HepG2 (cell line): ENCODE measurements around the gene STX1B. TPM values are rescaled to one million over a fixed set of nuclear protein-coding genes. Genes with fewer than 3 reads are reported as not detected.

ENCODE experiments used
- CBX5 ChIP-seq: sonication (generic); formaldehyde crosslinking; IDR thresholded peaks from 2 replicates; pipeline ENCODE4 v1.4.0; 2020; ENCODE audit warnings: missing genetic modification reagents, borderline replicate concordance
- DNMT3B ChIP-seq: conservative IDR thresholded peaks from 2 replicates; pipeline ENCODE4 v1.6.1; 2016; ENCODE audit warnings: missing biosample characterization, control low read depth
- ESRRA ChIP-seq: sonication (generic); formaldehyde crosslinking; IDR thresholded peaks from 2 replicates; pipeline ENCODE4 v1.5.1; 2020; ENCODE audit warnings: mild to moderate bottlenecking, low read depth, missing genetic modification reagents
- HMGA1 ChIP-seq: sonication (generic); formaldehyde crosslinking; conservative IDR thresholded peaks from 2 replicates; pipeline ENCODE4 v1.4.0; 2020; ENCODE audit warnings: missing genetic modification reagents
- IRF2 ChIP-seq: IDR thresholded peaks from 2 replicates; pipeline ENCODE4 v1.6.1; 2018; ENCODE audit warnings: missing genetic modification reagents, missing compliant biosample characterization
- JDP2 ChIP-seq: sonication (generic); formaldehyde crosslinking; IDR thresholded peaks from 2 replicates; pipeline ENCODE4 v1.8.1; 2022; ENCODE audit warnings: missing genetic modification reagents, borderline replicate concordance
- PAWR ChIP-seq: sonication (generic); formaldehyde crosslinking; IDR thresholded peaks from 2 replicates; pipeline ENCODE4 v1.4.0; 2020; ENCODE audit warnings: missing genetic modification reagents, mild to moderate bottlenecking, borderline replicate concordance
- TCF7 ChIP-seq: sonication (generic); IDR thresholded peaks from 2 replicates; pipeline ENCODE4 v1.6.1; 2016; ENCODE audit warnings: antibody characterized with exemption, low read depth
- TMF1 ChIP-seq: sonication (generic); formaldehyde crosslinking; IDR thresholded peaks from 2 replicates; pipeline ENCODE4 v1.8.1; 2022; ENCODE audit warnings: low read depth, missing genetic modification reagents
- TSC22D2 ChIP-seq: sonication (generic); formaldehyde crosslinking; IDR thresholded peaks from 2 replicates; pipeline ENCODE4 v1.5.1; 2020; ENCODE audit warnings: missing genetic modification reagents, mild to moderate bottlenecking, borderline replicate concordance
- ZNF264 ChIP-seq: sonication (generic); formaldehyde crosslinking; IDR thresholded peaks from 2 replicates; pipeline ENCODE4 v1.4.0; 2020; ENCODE audit warnings: missing genetic modification reagents
- ZNF713 ChIP-seq: sonication (generic); formaldehyde crosslinking; IDR thresholded peaks from 2 replicates; pipeline ENCODE4 v1.4.0; 2020; ENCODE audit warnings: mild to moderate bottlenecking, missing genetic modification reagents
- ZNF749 ChIP-seq: sonication (generic); formaldehyde crosslinking; IDR thresholded peaks from 2 replicates; pipeline ENCODE4 v1.8.0; 2022; ENCODE audit warnings: mild to moderate bottlenecking, missing genetic modification reagents, moderate library complexity, borderline replicate concordance
- polyA plus RNA-seq, 8 experiments: library from polyadenylated mRNA; depleted of rRNA in 3 of 8; stranded (reverse) in 7 of 8; unstranded in 1 of 8; fragments of >200 nt; fragmentation: Illumina TruSeq in 4 of 8; extraction: Trizol in 4 of 8; gene quantifications; 2 replicates each; pipeline versions ENCODE4 v1.2.1 to v1.2.3, GENCODE V29; 2011 to 2016; ENCODE audit warnings: low read depth in 4 of 8, missing spikeins in 1 of 8, mixed read lengths in 1 of 8; ENCODE audit not compliant: insufficient read depth in 1 of 8
- total RNA-seq, 5 experiments: library from RNA; depleted of rRNA; stranded (reverse); fragments of >200 nt; fragmentation: Illumina TruSeq; extraction: Trizol; gene quantifications; 2 replicates each; pipeline ENCODE4 v1.2.3, GENCODE V29; 2016; ENCODE audit warnings: low read depth in 1 of 5
- TF ChIP-seq, protein P1 (sequence below): sonication (generic); formaldehyde crosslinking; IDR thresholded peaks from 2 replicates; pipeline ENCODE4 v1.4.0; 2020; ENCODE audit warnings: mild to moderate bottlenecking, missing genetic modification reagents, borderline replicate concordance
- TF ChIP-seq, protein P2 (sequence below): IDR thresholded peaks from 2 replicates; pipeline ENCODE4 v1.4.0; 2020; ENCODE audit warnings: mild to moderate bottlenecking, missing genetic modification reagents
- TF ChIP-seq, protein P3 (sequence below): sonication (generic); formaldehyde crosslinking; IDR thresholded peaks from 2 replicates; pipeline ENCODE4 v1.9.0; 2021; ENCODE audit warnings: missing genetic modification reagents, borderline replicate concordance
- TF ChIP-seq, protein P4 (sequence below): sonication (generic); formaldehyde crosslinking; IDR thresholded peaks from 2 replicates; pipeline ENCODE4 v1.4.0; 2020; ENCODE audit warnings: missing genetic modification reagents, borderline replicate concordance
- TF ChIP-seq, protein P5 (sequence below): sonication (generic); formaldehyde crosslinking; IDR thresholded peaks from 2 replicates; pipeline ENCODE4 v1.8.1; 2023; ENCODE audit warnings: missing genetic modification reagents, mild to moderate bottlenecking, borderline replicate concordance
- TF ChIP-seq, protein P6 (sequence below): sonication (generic); formaldehyde crosslinking; IDR thresholded peaks from 2 replicates; pipeline ENCODE4 v1.4.0; 2020; ENCODE audit warnings: mild to moderate bottlenecking, missing genetic modification reagents

STX1B gene
- total and polyA plus RNA-seq, 2 of the 13 experiments (the other 11 are each of a cell fraction or from before 2014, with no cell fraction given), result 2.1 to 3.0 TPM

DNA sequence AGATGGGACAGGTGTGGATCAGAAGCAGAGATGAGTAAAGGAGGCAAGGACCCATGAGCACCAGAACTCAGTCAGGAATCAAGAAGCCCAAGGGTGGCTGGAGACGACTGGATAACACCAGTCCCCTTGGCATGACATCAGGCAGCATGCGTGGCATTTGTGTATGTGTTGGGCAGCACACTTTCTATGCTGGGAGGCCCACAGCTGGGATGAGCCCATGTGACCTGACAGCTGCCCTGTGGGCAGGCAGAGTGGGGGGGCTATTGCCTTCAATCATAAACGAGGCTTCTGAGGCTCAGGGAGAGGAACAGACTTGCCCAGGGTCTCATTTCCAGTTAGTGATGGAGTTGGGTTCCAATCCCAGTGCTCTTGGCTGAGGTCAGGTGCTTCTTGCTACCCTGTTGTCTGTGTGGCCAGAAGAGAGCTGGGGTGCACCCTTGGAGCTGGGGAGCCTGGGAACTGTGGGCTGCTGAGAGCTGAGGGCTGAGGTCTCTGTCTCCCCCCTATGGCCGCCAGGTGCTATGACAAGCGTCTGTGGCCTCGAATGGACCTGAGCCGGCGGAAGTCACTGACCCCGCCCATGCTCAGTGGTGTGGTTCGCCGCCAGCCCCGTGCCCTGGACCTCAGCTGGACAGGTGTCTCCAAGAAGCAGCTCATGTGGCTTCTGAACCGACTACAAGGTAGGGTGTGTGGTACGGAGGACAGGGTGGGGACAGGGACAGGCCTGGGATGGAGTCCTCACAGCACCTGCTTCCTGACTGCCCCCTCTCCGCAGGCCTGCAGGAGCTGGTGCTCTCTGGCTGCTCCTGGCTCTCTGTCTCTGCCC is 68.6 kb downstream of the STX1B start (continued):
- TF ChIP-seq, protein P1, sequence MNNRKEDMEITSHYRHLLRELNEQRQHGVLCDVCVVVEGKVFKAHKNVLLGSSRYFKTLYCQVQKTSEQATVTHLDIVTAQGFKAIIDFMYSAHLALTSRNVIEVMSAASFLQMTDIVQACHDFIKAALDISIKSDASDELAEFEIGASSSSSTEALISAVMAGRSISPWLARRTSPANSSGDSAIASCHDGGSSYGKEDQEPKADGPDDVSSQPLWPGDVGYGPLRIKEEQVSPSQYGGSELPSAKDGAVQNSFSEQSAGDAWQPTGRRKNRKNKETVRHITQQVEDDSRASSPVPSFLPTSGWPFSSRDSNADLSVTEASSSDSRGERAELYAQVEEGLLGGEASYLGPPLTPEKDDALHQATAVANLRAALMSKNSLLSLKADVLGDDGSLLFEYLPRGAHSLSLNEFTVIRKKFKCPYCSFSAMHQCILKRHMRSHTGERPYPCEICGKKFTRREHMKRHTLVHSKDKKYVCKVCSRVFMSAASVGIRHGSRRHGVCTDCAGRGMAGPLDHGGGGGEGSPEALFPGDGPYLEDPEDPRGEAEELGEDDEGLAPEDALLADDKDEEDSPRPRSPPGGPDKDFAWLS (CRISPR knock-in tag), result peak; percentile 89; the same call in 1 of the 2 replicates
- no peak for TF ChIP-seq TSC22D2 (CRISPR knock-in tag)
- no peak for TF ChIP-seq HMGA1 (CRISPR knock-in tag)
- TF ChIP-seq ZNF264 (CRISPR knock-in tag), result no peak
- TF ChIP-seq, protein P2, sequence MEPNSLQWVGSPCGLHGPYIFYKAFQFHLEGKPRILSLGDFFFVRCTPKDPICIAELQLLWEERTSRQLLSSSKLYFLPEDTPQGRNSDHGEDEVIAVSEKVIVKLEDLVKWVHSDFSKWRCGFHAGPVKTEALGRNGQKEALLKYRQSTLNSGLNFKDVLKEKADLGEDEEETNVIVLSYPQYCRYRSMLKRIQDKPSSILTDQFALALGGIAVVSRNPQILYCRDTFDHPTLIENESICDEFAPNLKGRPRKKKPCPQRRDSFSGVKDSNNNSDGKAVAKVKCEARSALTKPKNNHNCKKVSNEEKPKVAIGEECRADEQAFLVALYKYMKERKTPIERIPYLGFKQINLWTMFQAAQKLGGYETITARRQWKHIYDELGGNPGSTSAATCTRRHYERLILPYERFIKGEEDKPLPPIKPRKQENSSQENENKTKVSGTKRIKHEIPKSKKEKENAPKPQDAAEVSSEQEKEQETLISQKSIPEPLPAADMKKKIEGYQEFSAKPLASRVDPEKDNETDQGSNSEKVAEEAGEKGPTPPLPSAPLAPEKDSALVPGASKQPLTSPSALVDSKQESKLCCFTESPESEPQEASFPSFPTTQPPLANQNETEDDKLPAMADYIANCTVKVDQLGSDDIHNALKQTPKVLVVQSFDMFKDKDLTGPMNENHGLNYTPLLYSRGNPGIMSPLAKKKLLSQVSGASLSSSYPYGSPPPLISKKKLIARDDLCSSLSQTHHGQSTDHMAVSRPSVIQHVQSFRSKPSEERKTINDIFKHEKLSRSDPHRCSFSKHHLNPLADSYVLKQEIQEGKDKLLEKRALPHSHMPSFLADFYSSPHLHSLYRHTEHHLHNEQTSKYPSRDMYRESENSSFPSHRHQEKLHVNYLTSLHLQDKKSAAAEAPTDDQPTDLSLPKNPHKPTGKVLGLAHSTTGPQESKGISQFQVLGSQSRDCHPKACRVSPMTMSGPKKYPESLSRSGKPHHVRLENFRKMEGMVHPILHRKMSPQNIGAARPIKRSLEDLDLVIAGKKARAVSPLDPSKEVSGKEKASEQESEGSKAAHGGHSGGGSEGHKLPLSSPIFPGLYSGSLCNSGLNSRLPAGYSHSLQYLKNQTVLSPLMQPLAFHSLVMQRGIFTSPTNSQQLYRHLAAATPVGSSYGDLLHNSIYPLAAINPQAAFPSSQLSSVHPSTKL (CRISPR knock-in tag), result no peak; the same call in 1 of the 2 replicates
- no peak for TF ChIP-seq PAWR (CRISPR knock-in tag)
- TF ChIP-seq TCF7, result no peak
- TF ChIP-seq, protein P3, sequence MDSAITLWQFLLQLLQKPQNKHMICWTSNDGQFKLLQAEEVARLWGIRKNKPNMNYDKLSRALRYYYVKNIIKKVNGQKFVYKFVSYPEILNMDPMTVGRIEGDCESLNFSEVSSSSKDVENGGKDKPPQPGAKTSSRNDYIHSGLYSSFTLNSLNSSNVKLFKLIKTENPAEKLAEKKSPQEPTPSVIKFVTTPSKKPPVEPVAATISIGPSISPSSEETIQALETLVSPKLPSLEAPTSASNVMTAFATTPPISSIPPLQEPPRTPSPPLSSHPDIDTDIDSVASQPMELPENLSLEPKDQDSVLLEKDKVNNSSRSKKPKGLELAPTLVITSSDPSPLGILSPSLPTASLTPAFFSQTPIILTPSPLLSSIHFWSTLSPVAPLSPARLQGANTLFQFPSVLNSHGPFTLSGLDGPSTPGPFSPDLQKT (CRISPR knock-in tag), result no peak
- no peak for TF ChIP-seq TMF1 (CRISPR knock-in tag)
- no peak for TF ChIP-seq ZNF713 (CRISPR knock-in tag)
- TF ChIP-seq IRF2 (CRISPR knock-in tag), result peak; percentile 20; the same call in 1 of the 2 replicates
- no peak for TF ChIP-seq DNMT3B
- no peak for TF ChIP-seq JDP2 (CRISPR knock-in tag)
- TF ChIP-seq, protein P4, sequence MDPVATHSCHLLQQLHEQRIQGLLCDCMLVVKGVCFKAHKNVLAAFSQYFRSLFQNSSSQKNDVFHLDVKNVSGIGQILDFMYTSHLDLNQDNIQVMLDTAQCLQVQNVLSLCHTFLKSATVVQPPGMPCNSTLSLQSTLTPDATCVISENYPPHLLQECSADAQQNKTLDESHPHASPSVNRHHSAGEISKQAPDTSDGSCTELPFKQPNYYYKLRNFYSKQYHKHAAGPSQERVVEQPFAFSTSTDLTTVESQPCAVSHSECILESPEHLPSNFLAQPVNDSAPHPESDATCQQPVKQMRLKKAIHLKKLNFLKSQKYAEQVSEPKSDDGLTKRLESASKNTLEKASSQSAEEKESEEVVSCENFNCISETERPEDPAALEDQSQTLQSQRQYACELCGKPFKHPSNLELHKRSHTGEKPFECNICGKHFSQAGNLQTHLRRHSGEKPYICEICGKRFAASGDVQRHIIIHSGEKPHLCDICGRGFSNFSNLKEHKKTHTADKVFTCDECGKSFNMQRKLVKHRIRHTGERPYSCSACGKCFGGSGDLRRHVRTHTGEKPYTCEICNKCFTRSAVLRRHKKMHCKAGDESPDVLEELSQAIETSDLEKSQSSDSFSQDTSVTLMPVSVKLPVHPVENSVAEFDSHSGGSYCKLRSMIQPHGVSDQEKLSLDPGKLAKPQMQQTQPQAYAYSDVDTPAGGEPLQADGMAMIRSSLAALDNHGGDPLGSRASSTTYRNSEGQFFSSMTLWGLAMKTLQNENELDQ (CRISPR knock-in tag), result 0 out of 2 replicates have a peak, but pooled peaks have one; percentile 41
- TF ChIP-seq CBX5 (CRISPR knock-in tag), result no peak; the same call in 1 of the 2 replicates
- TF ChIP-seq, protein P5, sequence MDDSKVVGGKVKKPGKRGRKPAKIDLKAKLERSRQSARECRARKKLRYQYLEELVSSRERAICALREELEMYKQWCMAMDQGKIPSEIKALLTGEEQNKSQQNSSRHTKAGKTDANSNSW (CRISPR knock-in tag), result no peak
- TF ChIP-seq, protein P6, sequence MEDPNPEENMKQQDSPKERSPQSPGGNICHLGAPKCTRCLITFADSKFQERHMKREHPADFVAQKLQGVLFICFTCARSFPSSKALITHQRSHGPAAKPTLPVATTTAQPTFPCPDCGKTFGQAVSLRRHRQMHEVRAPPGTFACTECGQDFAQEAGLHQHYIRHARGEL (CRISPR knock-in tag), result peak; percentile 97
- no peak for TF ChIP-seq ESRRA
- no peak for TF ChIP-seq ZNF749 (CRISPR knock-in tag)
